ENCODE measurements around the gene SPATA3. TPM values are rescaled to one million over a fixed set of nuclear protein-coding genes. Genes with fewer than 3 reads are reported as not detected.

SPATA3 gene
- total RNA-seq (ENCODE audit: low replicate concordance) = not detected in 2 replicates

DNA sequence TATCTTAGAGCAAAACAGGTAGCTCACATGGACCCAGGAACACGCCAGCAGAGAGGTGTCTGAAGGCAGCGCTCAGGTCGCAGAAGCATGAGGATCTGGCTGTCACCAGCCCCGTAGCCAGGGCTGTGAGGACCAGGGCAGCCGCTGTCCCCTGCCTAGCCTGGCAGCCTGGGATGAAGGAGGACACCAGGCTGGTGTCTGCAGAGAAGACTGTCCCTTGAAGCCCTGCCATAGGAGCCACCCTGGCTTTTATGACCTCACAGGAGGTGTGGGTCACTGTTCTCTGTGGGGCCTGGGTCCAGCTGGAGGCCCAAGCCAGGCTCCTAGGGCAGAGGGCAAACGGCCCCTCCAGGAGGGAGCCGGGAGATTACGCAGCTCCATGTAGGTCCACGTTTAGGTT is at the start of gene SPATA3:
Gene SPATA3, plus strand, starts transcription at position 301 of the 400 bp plus-strand sequence. CDS start 113 bp downstream, outside the sequence.
- DNase-seq (ENCODE audit: low read depth) = no peak
- TF ChIP-seq, protein P1, sequence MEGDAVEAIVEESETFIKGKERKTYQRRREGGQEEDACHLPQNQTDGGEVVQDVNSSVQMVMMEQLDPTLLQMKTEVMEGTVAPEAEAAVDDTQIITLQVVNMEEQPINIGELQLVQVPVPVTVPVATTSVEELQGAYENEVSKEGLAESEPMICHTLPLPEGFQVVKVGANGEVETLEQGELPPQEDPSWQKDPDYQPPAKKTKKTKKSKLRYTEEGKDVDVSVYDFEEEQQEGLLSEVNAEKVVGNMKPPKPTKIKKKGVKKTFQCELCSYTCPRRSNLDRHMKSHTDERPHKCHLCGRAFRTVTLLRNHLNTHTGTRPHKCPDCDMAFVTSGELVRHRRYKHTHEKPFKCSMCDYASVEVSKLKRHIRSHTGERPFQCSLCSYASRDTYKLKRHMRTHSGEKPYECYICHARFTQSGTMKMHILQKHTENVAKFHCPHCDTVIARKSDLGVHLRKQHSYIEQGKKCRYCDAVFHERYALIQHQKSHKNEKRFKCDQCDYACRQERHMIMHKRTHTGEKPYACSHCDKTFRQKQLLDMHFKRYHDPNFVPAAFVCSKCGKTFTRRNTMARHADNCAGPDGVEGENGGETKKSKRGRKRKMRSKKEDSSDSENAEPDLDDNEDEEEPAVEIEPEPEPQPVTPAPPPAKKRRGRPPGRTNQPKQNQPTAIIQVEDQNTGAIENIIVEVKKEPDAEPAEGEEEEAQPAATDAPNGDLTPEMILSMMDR (IDR thresholded peaks at IDR 0.05; ENCODE audit: insufficient read depth, low read length) = no peak
- H3K4me3 ChIP-seq (ENCODE audit: low read depth, low read length) = no peak within 1 kb of the TSS

DNA sequence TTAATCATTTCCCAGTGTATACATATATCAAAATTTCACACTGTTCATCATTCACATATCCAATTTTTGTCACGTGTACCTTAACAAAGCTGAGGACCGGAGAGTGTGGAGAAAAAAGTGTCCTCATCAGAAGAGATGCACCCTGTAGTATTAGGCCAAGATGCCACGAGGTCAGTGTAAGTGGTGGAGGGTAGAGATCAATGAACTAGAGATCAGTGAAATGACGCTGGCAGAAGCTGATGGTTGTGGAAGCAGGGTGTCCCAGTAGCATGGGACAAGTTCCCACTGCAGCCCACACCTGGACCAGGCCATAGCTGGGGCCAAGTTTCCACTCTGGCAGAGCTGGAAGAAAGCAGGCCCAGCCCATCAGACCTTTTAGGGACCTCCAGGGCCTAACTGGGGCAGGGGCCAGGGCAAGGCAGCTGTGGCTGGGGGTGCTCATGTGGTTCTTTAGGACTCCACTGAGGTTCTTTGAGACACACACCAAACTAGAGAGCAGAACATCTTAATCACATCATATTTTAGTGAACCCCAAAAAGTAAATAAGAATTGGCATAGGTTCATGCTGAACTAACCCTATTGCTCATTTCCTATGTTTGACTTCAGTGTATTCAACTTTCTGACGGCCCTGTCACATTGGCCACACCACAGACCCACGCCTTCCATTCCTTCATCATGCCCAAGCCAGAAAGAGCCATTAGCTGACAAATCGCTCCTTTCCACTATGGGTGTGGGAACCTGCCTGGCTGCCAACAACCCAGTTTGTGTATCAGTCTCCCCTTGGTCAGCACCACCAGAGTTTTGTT is 49.3 kb upstream of the SPATA3 start:
- DNase-seq (ENCODE audit: low read depth) = no peak
- H3K4me3 ChIP-seq (ENCODE audit: low read depth, low read length) = no peak overlapping the region
- TF ChIP-seq, protein P1 (IDR thresholded peaks at IDR 0.05; ENCODE audit: insufficient read depth, low read length) = no peak

DNA sequence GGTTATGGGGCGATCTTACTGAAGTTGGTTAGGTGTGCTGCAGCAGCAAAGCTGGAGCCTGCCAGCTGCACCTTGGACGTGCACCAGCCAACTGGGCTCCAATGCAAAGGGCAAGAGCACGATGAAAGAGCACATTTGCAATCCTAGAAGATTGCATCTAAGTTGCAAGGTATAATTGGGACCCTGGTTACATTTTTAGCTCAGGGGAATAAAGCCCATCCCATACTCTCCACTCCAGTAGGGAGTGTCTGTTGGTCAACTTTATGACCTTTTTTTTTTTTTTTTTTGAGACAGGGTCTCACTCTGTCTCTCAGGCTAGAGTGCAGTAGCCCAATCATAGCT is 48.7 kb upstream of the SPATA3 start:
- H3K4me3 ChIP-seq (ENCODE audit: low read depth, low read length) = no peak overlapping the region
- TF ChIP-seq, protein P1 (IDR thresholded peaks at IDR 0.05; ENCODE audit: insufficient read depth, low read length) = no peak
- DNase-seq (ENCODE audit: low read depth) = no peak

DNA sequence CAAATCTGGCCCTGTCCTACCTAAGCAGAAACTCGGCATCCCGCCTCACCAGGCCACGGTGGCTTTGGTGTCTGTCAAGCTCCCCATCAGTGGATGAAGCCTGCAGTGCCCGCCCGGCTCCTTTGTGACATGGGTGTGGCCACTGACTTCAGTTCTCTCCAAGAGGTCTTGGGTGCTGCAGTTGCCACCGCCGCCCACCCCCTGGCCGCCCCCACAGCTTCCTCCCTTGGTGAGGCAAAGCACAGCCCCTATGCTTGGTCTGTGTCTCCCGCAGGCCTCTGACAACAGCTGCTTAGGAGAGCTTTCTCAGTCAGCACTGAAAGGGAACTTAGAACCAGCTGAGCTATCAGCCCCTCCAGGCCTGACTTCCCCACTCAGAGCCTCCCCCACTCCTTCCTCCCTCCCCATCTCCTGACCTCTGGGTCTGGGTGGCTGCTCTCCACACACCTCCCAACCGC is 48.0 kb upstream of the SPATA3 start:
- no peak for DNase-seq (ENCODE audit: low read depth)
- TF ChIP-seq, protein P1 (IDR thresholded peaks at IDR 0.05; ENCODE audit: insufficient read depth, low read length) = no peak
- H3K4me3 ChIP-seq (ENCODE audit: low read depth, low read length) = no peak overlapping the region

DNA sequence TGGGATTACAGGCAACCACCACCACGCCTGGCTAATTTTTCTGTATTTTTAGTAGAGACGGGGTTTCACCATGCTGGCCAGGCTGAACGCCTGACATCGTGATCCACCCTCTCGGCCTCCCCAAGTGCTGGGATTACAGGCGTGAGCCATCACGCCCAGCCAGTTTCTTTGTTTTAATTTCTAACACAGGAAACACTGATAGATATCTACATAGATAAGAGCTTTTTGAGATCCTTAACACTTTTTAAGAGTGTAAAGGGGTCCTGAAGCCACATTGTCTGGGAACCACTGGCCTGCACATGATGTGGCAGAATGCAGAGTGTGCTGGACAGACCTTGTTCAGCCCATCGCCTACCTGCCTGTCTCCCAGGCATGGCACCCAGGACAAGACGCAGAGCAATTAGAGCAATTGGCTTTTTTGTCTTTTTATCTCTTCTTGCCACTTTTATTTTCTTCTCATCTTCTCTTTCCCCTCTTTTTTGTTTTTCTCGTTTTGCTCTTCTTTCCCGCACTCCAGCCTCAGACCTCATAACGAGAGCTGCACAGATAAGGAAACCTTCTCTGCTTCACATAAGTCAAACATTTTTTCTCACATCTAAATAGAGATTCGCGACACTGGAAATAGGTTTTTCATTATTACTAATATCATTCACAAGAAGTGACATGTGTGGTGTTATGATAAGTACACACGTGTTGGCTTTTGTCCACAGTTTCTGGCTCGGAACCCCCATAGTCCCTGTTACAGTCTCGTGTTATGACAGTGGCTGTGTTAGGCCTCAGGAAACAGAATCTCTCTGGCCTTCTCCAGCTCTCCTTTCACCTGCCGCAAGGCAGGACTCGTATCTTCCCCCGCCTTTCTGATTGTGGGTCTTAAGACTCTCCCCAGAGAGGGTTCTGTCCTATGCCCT is 45.7 kb upstream of the SPATA3 start:
- TF ChIP-seq, protein P1 (IDR thresholded peaks at IDR 0.05; ENCODE audit: insufficient read depth, low read length) = no peak
- DNase-seq (ENCODE audit: low read depth) = no peak
- no peak overlapping the region for H3K4me3 ChIP-seq (ENCODE audit: low read depth, low read length)

DNA sequence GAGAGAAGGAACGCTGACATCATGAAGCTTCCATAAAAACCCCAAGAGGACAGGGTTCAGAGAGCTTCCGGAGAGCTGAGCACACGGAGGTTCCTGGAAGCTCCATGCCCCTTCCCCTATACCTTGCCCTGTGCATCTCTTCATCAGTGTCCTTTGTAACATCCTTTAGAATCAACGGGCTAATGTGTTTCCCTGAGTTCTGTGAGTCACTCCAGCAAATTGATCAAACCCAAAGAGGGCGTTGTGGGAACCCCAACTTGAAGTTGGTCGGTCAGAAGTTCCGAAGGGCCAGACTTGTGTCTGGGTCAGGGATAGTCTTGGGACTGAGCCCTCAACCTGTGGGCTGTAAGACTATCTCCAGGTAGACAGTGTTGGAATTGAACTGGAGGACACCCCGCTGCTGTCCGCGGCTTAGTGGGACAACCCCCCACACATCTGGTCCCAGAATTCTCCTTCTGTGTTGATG is 45.0 kb upstream of the SPATA3 start:
- TF ChIP-seq, protein P1 (IDR thresholded peaks at IDR 0.05; ENCODE audit: insufficient read depth, low read length) = no peak
- no peak for DNase-seq (ENCODE audit: low read depth)
- no peak overlapping the region for H3K4me3 ChIP-seq (ENCODE audit: low read depth, low read length)
